ENCODE data around the gene RRM1. TPM values are rescaled to one million over a fixed set of nuclear protein-coding genes. Genes with fewer than 3 reads are reported as not detected.

Gene RRM1
- total and polyA plus RNA-seq, 2 experiments from 2014 or later, result 41.0 to 44.6 TPM

DNA sequence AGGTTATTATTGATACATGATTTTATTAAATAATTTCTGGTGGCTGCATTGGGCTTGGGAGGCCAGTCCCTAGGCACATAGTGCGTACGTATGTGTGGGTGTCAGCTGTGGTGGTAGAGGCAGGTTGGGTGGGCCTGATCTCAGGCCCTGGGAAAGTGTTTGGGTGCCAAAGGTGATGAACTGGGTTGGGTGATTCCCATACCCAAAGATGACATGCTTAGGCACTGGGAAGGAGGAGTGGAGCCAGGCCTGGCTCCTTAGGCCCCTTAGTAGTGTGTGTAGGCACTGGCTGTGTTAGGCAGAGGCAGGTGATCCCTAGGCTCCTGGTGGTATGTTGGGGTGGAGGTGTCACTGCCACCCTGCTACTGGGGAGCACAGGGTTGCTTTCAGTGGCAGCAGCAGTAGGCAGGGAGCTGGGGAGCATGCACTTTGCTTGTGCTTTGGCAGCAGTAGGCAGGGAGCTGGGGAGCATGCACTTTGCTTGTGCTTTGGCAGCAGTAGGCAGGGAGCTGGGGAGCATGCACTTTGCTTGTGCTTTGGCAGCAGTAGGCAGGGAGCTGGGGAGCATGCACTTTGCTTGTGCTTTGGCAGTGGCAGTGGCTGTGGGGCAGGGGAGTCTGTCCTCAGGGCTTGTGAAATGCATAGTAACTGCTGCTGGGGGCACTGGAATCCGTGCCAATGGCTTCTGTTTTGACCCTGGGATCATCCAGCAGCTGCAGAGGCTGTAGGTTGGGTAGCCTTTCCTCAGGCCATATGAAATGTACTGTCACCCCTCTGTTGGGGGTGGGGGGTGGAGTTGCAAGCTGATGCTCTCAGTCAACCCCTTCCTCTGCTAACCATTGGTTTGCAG is 84.4 kb downstream of the RRM1 start:
- H3K4me1 ChIP-seq (ENCODE audit: low read depth), result no peaks in the 10 kb centered on the region
- no peaks in the 10 kb centered on the region for H3K27me3 ChIP-seq
- no peak overlapping the region for H3K4me3 ChIP-seq
- TF ChIP-seq, protein P1, sequence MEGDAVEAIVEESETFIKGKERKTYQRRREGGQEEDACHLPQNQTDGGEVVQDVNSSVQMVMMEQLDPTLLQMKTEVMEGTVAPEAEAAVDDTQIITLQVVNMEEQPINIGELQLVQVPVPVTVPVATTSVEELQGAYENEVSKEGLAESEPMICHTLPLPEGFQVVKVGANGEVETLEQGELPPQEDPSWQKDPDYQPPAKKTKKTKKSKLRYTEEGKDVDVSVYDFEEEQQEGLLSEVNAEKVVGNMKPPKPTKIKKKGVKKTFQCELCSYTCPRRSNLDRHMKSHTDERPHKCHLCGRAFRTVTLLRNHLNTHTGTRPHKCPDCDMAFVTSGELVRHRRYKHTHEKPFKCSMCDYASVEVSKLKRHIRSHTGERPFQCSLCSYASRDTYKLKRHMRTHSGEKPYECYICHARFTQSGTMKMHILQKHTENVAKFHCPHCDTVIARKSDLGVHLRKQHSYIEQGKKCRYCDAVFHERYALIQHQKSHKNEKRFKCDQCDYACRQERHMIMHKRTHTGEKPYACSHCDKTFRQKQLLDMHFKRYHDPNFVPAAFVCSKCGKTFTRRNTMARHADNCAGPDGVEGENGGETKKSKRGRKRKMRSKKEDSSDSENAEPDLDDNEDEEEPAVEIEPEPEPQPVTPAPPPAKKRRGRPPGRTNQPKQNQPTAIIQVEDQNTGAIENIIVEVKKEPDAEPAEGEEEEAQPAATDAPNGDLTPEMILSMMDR (IDR thresholded peaks at IDR 0.05; ENCODE audit: low read depth, low read length), result no peak
- no peaks in the 10 kb centered on the region for H3K9me3 ChIP-seq (ENCODE audit: low read depth)
- DNase-seq (ENCODE audit: low read depth in 1 of 2, low spot score in 1 of 2), result no peak
- no peak overlapping the region for H3K27ac ChIP-seq
- no peaks in the 10 kb centered on the region for H3K36me3 ChIP-seq

DNA sequence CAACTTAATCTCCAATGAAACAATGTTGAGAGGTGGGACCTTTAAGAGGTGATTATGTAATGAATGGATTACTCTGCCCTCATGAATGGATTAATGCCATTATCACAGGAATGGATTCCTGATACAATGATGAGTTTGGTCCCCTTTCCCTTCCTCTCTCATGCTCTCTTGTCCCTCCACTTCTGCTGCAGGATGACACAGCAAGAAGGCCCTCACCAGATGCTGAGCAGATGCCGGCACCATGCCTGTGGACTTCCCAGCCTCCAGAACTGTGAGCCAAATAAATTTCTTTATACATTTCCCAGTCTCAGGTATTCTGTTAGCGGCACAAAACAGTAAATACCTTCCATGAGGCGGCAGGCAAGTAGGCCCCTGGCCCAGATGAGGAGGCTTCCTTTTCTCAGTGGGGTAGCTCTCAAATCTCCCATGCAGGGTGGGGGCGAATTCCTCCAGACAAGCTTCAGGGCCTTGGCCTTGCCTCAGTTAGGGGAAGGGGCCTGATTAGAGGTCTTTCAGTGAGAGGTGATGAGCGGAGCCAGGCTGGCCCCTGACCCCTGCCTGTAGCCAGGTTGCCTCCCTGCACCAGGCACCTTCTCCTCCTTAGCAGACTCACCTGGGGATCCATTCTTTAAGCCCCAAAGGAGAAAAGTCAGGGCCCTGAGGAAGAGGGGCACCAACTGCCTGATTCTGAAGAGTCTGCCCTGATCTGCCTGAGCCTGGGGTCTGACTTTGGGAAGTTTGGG is 86.0 kb downstream of the RRM1 start:
- no peak overlapping the region for H3K27ac ChIP-seq
- H3K4me1 ChIP-seq (ENCODE audit: low read depth), result peaks cover 7% of the 10 kb centered on the region
- no peaks in the 10 kb centered on the region for H3K27me3 ChIP-seq
- no peak for DNase-seq (ENCODE audit: low read depth in 1 of 2, low spot score in 1 of 2)
- TF ChIP-seq, protein P1 (IDR thresholded peaks at IDR 0.05; ENCODE audit: low read depth, low read length), result no peak
- H3K4me3 ChIP-seq, result no peak overlapping the region
- no peaks in the 10 kb centered on the region for H3K36me3 ChIP-seq
- H3K9me3 ChIP-seq (ENCODE audit: low read depth), result no peaks in the 10 kb centered on the region

DNA sequence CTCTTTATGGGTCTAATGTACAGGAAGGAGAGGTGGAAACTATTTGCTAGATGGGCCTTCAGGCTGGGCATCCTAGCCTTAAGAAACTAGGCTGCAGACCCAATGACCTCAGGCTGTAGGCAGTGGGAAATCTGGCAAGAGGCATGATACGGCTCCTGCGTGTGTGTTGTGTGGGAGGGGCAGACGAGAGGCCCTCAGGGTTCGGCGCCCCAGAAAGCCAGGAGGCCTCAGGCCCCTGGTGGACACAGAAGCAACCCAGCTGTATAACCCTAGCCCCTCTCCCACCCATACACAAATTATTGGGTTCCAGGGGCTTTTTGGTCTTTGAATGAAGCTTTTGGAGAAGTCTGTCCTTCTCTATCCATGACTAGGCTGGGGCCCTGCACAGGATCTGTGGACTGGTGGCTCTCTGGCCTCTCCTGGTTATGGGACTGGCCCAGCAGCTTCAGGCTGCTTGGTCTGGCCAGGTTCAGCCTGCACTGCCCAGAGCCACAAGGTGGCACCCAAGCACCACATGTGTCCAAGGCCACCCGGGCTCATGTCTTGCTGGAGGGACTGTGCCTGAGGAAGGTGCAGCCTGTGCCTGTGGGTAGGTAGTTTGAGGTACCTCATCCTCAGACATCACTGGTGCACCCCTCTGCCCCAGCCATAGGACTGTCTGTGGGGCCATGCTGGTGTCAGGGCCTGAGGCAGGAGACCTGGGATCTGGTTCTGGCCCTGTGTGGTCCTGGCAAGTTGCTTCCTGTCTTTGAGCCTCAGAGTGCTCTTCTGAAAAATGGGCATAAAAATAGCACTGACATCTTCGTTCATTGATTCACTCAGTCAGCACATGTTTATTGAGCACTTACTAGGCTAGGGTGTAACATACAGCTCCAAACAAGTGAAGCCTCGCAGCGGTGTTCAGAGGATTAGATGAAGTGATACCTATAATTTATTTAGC is 87.5 kb downstream of the RRM1 start:
- H3K4me3 ChIP-seq, result no peak overlapping the region
- H3K27ac ChIP-seq, result no peak overlapping the region
- H3K9me3 ChIP-seq (ENCODE audit: low read depth), result no peaks in the 10 kb centered on the region
- TF ChIP-seq, protein P1 (IDR thresholded peaks at IDR 0.05; ENCODE audit: low read depth, low read length), result peak; percentile 71
- no peaks in the 10 kb centered on the region for H3K27me3 ChIP-seq
- peak; percentile 64 to 69 for DNase-seq (ENCODE audit: low read depth in 1 of 2, low spot score in 1 of 2)
- H3K4me1 ChIP-seq (ENCODE audit: low read depth), result peaks cover 7% of the 10 kb centered on the region
- H3K36me3 ChIP-seq, result no peaks in the 10 kb centered on the region

DNA sequence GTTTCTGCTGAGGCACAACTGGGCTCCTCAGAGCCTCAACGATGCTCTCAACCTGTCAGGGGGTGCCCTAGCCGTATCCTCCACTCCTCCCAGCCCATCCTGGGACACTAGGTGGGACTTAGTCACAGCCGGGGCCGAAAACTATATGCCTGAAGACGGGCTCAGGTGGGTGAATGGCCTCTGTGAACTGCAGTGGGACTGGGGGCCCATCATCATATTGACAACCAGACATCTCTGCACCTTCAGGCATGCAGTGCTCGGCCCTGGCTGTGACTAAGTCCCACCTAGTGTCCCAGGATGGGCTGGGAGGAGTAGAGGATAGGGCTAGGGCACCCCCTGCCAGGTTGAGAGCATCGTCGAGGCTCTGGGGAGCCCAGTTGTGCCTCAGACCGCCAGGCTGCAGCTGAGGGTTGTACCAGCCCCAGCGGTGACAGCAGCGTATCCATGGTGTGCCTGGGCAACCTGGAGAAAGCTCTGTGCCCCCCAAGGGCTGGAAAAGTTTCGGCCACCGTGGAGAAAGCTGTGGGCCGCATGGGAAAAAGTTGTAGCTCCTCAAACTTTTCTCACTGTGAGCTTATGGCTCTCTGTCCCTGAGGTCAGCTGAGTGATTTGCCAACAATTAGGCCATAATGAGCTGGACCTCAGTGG is 88.9 kb downstream of the RRM1 start:
- Histone ChIP-seq H3K27ac (no peak overlapping the region), H3K9me3 (ENCODE audit: low read depth) (no peaks in the 10 kb centered on the region), H3K4me3 (no peak overlapping the region), H3K36me3 (no peaks in the 10 kb centered on the region), H3K4me1 (ENCODE audit: low read depth) (peaks cover 7% of the 10 kb centered on the region), H3K27me3 (no peaks in the 10 kb centered on the region)
- TF ChIP-seq, protein P1 (IDR thresholded peaks at IDR 0.05; ENCODE audit: low read depth, low read length), result no peak
- no peak for DNase-seq (ENCODE audit: low read depth in 1 of 2, low spot score in 1 of 2)
